ENCODE results near the gene MBP.

Gene MBP

DNA sequence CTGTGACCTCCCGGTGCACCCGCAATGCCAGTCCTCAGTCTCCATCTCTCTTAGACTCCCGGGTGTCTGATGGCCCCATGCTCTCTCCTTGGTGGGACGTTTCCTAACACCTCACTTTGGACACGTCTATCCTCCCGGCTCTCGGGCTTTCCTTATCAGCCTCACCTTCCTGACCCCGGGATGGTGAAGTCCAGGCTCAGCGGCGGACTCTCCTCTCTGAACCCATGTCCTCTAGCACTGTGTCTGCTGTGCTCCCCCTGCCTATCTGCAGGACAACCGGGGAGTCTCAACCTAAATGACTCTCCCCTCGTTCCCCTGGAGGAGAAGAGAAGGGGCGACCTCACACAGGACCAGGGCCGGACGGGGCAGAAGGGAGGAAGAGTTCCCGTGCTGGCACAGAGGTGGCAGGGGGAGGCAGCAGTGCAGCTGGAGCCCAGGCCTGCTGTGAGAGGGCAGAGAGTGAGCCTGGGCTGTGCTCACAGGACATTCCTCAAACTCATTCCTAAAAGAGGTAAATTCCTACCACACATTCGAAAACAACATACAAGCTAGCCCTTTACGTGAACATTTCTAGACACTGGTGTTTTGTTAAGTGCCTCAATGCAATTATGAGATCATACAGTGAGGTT, 41.9 kb downstream of the MBP start:
- peak overlapping the region; percentile 53; the same call in 1 of the 2 replicates for H3K27ac ChIP-seq

GRCh38 chr18:77089723-77090285, 42.8 kb downstream of the MBP start:
- no peak for TF ChIP-seq ZFX (IDR thresholded peaks at IDR 0.05)
- TF ChIP-seq, protein P1, sequence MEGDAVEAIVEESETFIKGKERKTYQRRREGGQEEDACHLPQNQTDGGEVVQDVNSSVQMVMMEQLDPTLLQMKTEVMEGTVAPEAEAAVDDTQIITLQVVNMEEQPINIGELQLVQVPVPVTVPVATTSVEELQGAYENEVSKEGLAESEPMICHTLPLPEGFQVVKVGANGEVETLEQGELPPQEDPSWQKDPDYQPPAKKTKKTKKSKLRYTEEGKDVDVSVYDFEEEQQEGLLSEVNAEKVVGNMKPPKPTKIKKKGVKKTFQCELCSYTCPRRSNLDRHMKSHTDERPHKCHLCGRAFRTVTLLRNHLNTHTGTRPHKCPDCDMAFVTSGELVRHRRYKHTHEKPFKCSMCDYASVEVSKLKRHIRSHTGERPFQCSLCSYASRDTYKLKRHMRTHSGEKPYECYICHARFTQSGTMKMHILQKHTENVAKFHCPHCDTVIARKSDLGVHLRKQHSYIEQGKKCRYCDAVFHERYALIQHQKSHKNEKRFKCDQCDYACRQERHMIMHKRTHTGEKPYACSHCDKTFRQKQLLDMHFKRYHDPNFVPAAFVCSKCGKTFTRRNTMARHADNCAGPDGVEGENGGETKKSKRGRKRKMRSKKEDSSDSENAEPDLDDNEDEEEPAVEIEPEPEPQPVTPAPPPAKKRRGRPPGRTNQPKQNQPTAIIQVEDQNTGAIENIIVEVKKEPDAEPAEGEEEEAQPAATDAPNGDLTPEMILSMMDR (conservative IDR thresholded peaks at IDR 0.05) = no peak
- H3K27ac ChIP-seq = peak overlapping the region; percentile 53

More for the DNA sequence above, 41.9 kb downstream of the MBP start:
- TF ChIP-seq, protein P1 (conservative IDR thresholded peaks at IDR 0.05) = no peak

DNA sequence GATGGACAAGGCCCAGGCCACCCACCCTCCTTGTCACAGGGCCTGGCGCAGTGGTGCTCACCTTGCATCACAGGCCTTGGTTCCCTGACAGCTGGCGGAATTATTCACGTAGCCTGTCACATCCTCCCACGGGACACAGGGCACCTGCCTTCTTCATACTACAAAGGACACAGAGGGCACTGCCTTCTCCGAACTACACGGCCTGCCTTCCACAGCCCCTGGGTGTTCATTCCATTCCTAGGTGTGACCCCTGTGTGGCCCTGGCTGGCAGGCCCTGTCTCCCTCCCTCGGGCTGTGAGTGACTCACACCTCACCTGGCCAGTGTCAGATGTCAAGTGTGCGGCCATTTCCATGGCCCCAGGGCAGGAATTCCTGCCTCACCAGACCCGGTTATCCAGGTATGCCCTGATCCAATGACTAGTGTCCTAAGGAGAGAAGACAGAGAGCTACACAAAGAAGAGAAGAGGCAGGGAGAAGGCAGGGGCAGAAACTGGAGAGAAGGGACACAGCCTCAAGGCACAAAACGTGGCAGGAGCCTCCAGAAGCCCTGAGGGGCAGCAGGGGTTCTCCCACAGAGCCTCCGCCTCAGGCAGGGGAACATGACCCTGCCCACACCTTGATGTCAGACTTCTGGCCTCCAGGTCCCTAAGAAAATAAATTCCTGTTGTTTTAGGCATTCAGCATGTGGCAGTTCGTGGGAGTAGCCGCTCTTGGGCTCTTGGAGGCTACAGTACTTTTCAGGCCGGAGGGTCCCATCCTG, 43.4 kb downstream of the MBP start:
- peak overlapping the region; percentile 53 for H3K27ac ChIP-seq
- TF ChIP-seq, protein P1 (conservative IDR thresholded peaks at IDR 0.05) = no peak
- no peak for TF ChIP-seq ZFX (IDR thresholded peaks at IDR 0.05)

DNA sequence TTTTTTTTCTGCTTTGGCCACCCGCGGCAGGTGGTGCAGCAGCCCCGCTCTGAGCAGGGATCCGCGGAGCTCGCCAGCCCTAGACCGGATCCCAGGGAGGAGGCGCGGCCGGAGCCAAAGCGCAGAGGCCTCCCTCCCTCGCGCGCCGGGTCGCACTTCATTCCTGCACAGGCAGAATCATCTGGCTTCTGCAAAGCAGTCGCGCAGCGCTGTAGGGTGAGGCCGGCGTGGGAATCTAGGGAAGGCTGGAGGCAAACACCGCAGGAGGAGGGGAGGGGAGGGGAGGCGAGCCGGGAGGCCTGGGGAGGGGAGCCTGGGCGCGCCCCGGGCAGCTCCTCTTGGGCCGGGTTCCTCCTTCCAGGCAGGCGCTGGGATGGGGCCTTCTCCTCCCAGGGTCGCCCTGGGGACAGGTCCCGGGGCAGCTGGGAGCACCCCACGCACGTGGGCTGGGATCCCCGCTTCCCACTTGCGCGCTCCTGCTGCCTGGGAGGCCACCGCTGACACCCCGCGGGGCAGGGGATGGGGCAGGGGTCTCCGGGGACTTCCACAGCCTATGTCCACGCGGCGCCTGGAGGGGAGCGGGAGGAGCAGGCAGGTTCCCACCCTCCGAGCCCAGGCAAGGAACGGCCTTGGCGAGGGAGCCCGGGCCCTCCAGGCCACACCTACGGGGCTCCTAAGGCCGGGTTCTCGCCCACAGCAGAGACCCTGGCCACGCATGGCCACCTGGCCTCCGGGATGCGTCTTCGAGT, 45.0 kb downstream of the MBP start:
- H3K27ac ChIP-seq = no peak overlapping the region
- no peak for TF ChIP-seq ZFX (IDR thresholded peaks at IDR 0.05)
- TF ChIP-seq, protein P1 (conservative IDR thresholded peaks at IDR 0.05) = no peak

DNA sequence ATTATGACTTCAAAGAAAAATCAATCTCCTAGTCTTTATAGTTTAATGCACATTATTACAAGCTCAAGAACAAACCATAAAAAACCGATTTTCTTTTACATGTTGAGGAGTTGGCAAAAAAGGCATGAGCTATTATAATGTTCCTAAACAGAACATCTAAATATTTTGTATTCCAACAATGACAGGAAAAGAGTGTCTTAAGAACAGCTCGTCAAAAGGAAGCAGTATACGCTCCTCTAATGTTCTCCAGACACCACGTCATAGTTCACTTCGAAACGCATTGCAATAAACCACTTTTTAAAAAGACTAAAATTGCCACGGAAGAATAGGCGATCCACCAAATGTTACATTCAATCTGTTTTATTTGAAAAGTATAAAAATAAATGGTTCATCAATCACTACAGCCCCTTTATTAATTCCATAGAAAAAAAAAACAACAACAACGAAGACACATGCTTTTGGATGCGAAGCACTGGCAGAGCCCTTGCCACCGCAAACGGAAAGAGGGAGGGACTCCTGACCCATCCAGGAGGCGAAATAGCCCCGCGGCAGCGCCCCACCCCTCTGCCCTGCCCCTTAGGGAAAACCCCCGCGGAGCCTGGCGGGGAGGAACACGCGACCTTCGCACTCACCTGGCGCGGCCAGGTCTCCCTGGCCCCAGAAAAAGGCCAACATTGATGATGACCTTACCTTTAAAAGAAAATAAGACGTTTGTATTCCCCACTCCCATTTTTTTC, 45.8 kb downstream of the MBP start:
- TF ChIP-seq ZFX (IDR thresholded peaks at IDR 0.05) = no peak
- TF ChIP-seq, protein P1 (conservative IDR thresholded peaks at IDR 0.05) = no peak
- H3K27ac ChIP-seq = no peak overlapping the region

- no peak overlapping the region for H3K27ac ChIP-seq
- no peak for TF ChIP-seq ZFX (IDR thresholded peaks at IDR 0.05)
- TF ChIP-seq, protein P1 (conservative IDR thresholded peaks at IDR 0.05) = no peak
Observed at GRCh38 chr18:77086034-77086433, 46.5 kb downstream of the MBP start.

Measured in C4-2B (cell line).